Karpas-422 (cell line): ENCODE results near the gene DAW1. TPM values are rescaled to one million over a fixed set of nuclear protein-coding genes. Genes with fewer than 3 reads are reported as not detected.

ENCODE experiments used
- DNase-seq: peaks from one replicate; pipeline ENCODE4 v3.0.0-alpha.2; 2015
- H2AFZ ChIP-seq: fragments of 200-600 bp; sonication (generic); 2 replicates; pipeline ENCODE4 v1.6.1; 2014; ENCODE audit warnings: antibody characterized with exemption, low read length, mixed read lengths
- H3K27ac ChIP-seq: fragments of 200-600 bp; sonication (generic); 2 replicates; pipeline ENCODE4 v1.5.1; 2014; ENCODE audit warnings: mild to moderate bottlenecking, low read length, moderate library complexity
- H3K27me3 ChIP-seq: fragments of 200-600 bp; sonication (generic); 2 replicates; pipeline ENCODE4 v1.6.1; 2014; ENCODE audit warnings: low read length, mixed read lengths
- H3K36me3 ChIP-seq: fragments of 200-600 bp; sonication (generic); 2 replicates; pipeline ENCODE4 v1.6.1; 2014; ENCODE audit warnings: low read length, mixed read lengths; ENCODE audit not compliant: insufficient read depth
- H3K4me1 ChIP-seq: fragments of 200-600 bp; sonication (generic); 2 replicates; pipeline ENCODE4 v1.6.1; 2014; ENCODE audit warnings: mild to moderate bottlenecking, low read length, mixed read lengths
- H3K4me2 ChIP-seq: fragments of 200-600 bp; sonication (generic); 2 replicates; pipeline ENCODE4 v1.6.1; 2014; ENCODE audit warnings: low read length, low read depth, mild to moderate bottlenecking; ENCODE audit not compliant: poor library complexity, severe bottlenecking
- H3K4me3 ChIP-seq: fragments of 200-600 bp; sonication (generic); 2 replicates; pipeline ENCODE4 v1.5.1; 2014; ENCODE audit warnings: mild to moderate bottlenecking, antibody characterized with exemption, low read length, mixed read lengths
- H3K79me2 ChIP-seq: fragments of 200-600 bp; sonication (generic); 2 replicates; pipeline ENCODE4 v1.6.1; 2014; ENCODE audit warnings: mild to moderate bottlenecking, low read length, mixed read lengths
- H3K9ac ChIP-seq: fragments of 200-600 bp; sonication (generic); 2 replicates; pipeline ENCODE4 v1.6.0; 2014; ENCODE audit warnings: low read length
- H3K9me2 ChIP-seq: fragments of 200-600 bp; sonication (generic), shearing (Covaris generic); replicated peaks from 2 replicates; pipeline ENCODE4 v1.6.0; 2014; ENCODE audit warnings: mild to moderate bottlenecking, low read length, moderate library complexity; ENCODE audit not compliant: insufficient read depth
- H3K9me3 ChIP-seq: fragments of 300-700, 200-600 bp; sonication (generic); 2 replicates; pipeline ENCODE4 v1.6.1; 2014; ENCODE audit warnings: low read length, mixed read lengths
- H4K20me1 ChIP-seq: fragments of 200-600 bp; sonication (generic); 2 replicates; pipeline ENCODE4 v1.6.1; 2014; ENCODE audit warnings: mild to moderate bottlenecking, antibody characterized with exemption, low read length, low read depth; ENCODE audit not compliant: insufficient read depth
- small RNA-seq: library from RNA; depleted of rRNA; stranded (forward); fragments of <200 nt; gene quantifications from one replicate; pipeline ENCODE3, GENCODE V24; 2014
- total RNA-seq: library from RNA; depleted of rRNA; stranded (reverse); fragments of >200 nt; shearing (Covaris generic); gene quantifications from 2 replicates; pipeline ENCODE4 v1.2.3, GENCODE V29; 2014; ENCODE audit warnings: low replicate concordance; rRNA removed

Gene DAW1
- total RNA-seq, 1 experiment from 2014 or later: not detected

DNA sequence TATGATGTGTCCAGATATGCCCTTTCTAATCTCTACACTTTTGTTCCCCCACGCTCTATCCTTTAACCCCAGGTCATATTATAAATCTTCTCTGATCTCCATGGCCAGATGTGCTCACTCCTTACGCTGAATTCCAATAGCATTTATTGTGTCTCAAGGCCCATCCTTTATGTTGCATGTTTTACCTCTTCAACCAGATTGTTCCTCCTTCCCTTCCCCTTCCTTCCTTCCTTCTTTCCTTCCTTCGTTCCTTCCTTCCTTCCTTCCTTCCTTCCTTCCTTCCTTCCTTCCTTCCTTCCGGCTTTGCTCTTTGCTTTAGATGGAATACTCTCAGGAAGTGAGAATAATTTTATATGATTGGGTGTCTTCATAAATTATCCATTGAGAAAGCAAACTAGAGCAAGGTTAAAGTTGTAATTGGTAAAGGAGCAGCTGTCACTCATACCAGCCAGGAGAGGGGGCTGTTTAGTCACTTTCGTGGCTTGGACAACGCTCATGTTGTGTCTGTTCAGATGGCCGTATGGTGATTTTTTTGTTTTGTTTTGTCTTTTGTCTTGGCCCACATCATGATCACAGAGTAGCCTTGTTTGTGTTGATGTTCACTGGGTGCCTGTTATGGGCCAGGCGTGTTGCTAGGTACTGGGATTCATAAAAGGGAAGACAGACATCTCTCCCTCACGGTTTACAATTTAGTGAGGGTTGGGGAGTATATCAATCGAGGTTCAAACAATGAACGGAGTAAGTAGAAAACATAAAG, 68.0 kb downstream of the DAW1 start:
- no peak overlapping the region for H2AFZ ChIP-seq
- H4K20me1 ChIP-seq: no peaks in the 10 kb centered on the region
- no peaks in the 10 kb centered on the region for H3K9me2 ChIP-seq
- no peaks in the 10 kb centered on the region for H3K36me3 ChIP-seq
- H3K79me2 ChIP-seq: no peaks in the 10 kb centered on the region
- H3K4me3 ChIP-seq: no peak overlapping the region
- no peak overlapping the region for H3K9ac ChIP-seq
- H3K27me3 ChIP-seq: no peaks in the 10 kb centered on the region
- no peak overlapping the region for H3K27ac ChIP-seq
- no peaks in the 10 kb centered on the region for H3K9me3 ChIP-seq
- H3K4me2 ChIP-seq: no peak overlapping the region
- H3K4me1 ChIP-seq: no peaks in the 10 kb centered on the region
- DNase-seq: peak; percentile 80

GRCh38 chr2:227942021-227942420, 70.6 kb downstream of the DAW1 start:
- no peak for DNase-seq
- Histone ChIP-seq H3K4me3 (no peak overlapping the region), H3K27ac (no peak overlapping the region), H3K9me3 (no peaks in the 10 kb centered on the region), H3K4me2 (no peak overlapping the region), H3K9me2 (no peaks in the 10 kb centered on the region), H4K20me1 (no peaks in the 10 kb centered on the region), H3K79me2 (no peaks in the 10 kb centered on the region), H3K9ac (no peak overlapping the region), H3K36me3 (no peaks in the 10 kb centered on the region), H2AFZ (no peak overlapping the region), H3K4me1 (no peaks in the 10 kb centered on the region), H3K27me3 (no peaks in the 10 kb centered on the region)

- no peaks in the 10 kb centered on the region for H3K9me2 ChIP-seq
- no peaks in the 10 kb centered on the region for H3K79me2 ChIP-seq
- no peak for DNase-seq
- H3K27me3 ChIP-seq: no peaks in the 10 kb centered on the region
- no peak overlapping the region for H3K4me3 ChIP-seq
- H3K27ac ChIP-seq: no peak overlapping the region
- H3K9me3 ChIP-seq: no peaks in the 10 kb centered on the region
- H3K36me3 ChIP-seq: no peaks in the 10 kb centered on the region
- no peak overlapping the region for H3K4me2 ChIP-seq
- H4K20me1 ChIP-seq: no peaks in the 10 kb centered on the region
- no peak overlapping the region for H2AFZ ChIP-seq
- H3K4me1 ChIP-seq: no peaks in the 10 kb centered on the region
- H3K9ac ChIP-seq: no peak overlapping the region
Observed at GRCh38 chr2:227942965-227943364, 71.5 kb downstream of the DAW1 start.

DNA sequence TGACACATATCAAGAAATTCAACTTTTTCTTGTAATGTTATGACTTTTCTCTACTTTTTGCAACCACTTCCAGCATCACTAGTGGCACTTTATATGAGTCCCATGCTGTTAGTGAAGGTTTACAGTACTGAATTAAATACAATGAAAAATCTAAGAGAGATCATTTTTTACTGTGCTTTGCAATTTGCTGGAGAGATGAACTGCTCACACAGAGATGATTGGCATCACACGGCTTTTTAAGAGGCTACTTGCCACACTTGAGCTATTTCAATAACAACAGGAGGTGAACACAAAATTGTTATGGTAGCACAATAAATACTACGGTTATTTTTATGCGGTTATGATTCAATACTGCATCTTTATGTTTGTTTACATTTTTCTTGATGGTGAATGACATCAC, 88.9 kb downstream of the DAW1 start:
- no peaks in the 10 kb centered on the region for H3K27me3 ChIP-seq
- H3K36me3 ChIP-seq: no peaks in the 10 kb centered on the region
- H2AFZ ChIP-seq: no peak overlapping the region
- no peak overlapping the region for H3K4me3 ChIP-seq
- H3K27ac ChIP-seq: no peak overlapping the region
- no peak overlapping the region for H3K9ac ChIP-seq
- no peaks in the 10 kb centered on the region for H3K9me3 ChIP-seq
- no peak for DNase-seq
- no peaks in the 10 kb centered on the region for H3K79me2 ChIP-seq
- H3K4me2 ChIP-seq: no peak overlapping the region
- no peaks in the 10 kb centered on the region for H3K9me2 ChIP-seq
- no peaks in the 10 kb centered on the region for H3K4me1 ChIP-seq
- no peaks in the 10 kb centered on the region for H4K20me1 ChIP-seq

DNA sequence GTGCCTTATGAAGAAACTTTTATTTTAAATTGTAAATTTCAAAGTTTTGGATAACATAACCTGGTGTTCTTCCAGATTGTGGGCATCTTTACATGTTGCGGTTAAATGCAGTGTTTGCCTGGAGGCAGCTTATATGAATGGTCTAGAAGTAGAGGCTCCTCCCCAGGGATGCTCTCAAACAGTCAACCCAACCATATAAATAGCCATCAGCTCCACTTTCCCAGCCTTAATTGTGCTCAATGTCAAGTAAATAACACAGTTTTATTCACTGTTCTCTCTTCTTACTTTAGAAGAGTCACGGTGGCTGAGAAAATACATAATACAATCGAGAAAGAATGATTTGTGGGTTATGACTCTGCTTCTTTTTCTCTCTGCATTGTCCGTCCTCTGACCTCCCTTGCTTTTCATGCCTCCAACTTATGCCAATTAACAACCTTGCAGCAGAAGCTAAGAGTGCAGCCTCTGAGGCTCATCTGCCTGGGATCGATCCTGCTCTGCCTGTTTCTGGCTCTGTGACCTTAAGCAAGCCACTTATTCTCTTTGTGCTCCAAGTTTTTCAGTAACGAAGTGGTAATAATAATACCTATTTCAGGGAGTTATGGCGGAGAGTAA, 100.3 kb downstream of the DAW1 start:
- H2AFZ ChIP-seq: no peak overlapping the region
- no peak overlapping the region for H3K4me3 ChIP-seq
- H3K36me3 ChIP-seq: no peaks in the 10 kb centered on the region
- H3K79me2 ChIP-seq: no peaks in the 10 kb centered on the region
- no peak overlapping the region for H3K4me2 ChIP-seq
- H3K4me1 ChIP-seq: no peaks in the 10 kb centered on the region
- H4K20me1 ChIP-seq: no peaks in the 10 kb centered on the region
- H3K9me2 ChIP-seq: no peaks in the 10 kb centered on the region
- H3K27me3 ChIP-seq: no peaks in the 10 kb centered on the region
- no peak overlapping the region for H3K27ac ChIP-seq
- H3K9ac ChIP-seq: no peak overlapping the region
- DNase-seq: no peak
- H3K9me3 ChIP-seq: no peaks in the 10 kb centered on the region

GRCh38 chr2:227973241-227973640, 101.8 kb downstream of the DAW1 start:
- no peak for DNase-seq
- Histone ChIP-seq H3K4me2 (no peak overlapping the region), H3K4me3 (no peak overlapping the region), H3K27ac (no peak overlapping the region), H3K9me3 (no peaks in the 10 kb centered on the region), H3K79me2 (no peaks in the 10 kb centered on the region), H3K4me1 (no peaks in the 10 kb centered on the region), H3K36me3 (no peaks in the 10 kb centered on the region), H3K27me3 (no peaks in the 10 kb centered on the region), H3K9ac (no peak overlapping the region), H3K9me2 (no peaks in the 10 kb centered on the region), H4K20me1 (no peaks in the 10 kb centered on the region), H2AFZ (no peak overlapping the region)

Small RNA genes lying within 50 kb of the gene (small RNA-seq; reads per million reads assigned to genes)
- gene RF00402: not detected

Other genes starting within 250 kb of the DAW1 start
- gene SCYGR5, start 204.8 kb upstream of the DAW1 start, total RNA-seq: not detected in 2 replicates
- gene SLC19A3, start 153.6 kb upstream of the DAW1 start, total RNA-seq: not detected in 2 replicates
- gene SCYGR6, start 146.9 kb upstream of the DAW1 start, total RNA-seq: 6.1 TPM in 1 of 2 replicates, not detected in the other
- not detected in 2 replicates for gene SCYGR7, start 143.3 kb upstream of the DAW1 start, total RNA-seq
- gene SCYGR8, start 125.7 kb upstream of the DAW1 start, total RNA-seq: not detected in 2 replicates
- not detected in 2 replicates for gene CCL20, start 57.8 kb upstream of the DAW1 start, total RNA-seq